ENCODE data around the gene CLCNKB. TPM values are rescaled to one million over a fixed set of nuclear protein-coding genes. Genes with fewer than 3 reads are reported as not detected.

The CLCNKB gene
- total and polyA plus RNA-seq, 2 of the 13 experiments (the other 11 are each of a cell fraction or from before 2014, with no cell fraction given) = 0.04 TPM; not detected in 1

DNA sequence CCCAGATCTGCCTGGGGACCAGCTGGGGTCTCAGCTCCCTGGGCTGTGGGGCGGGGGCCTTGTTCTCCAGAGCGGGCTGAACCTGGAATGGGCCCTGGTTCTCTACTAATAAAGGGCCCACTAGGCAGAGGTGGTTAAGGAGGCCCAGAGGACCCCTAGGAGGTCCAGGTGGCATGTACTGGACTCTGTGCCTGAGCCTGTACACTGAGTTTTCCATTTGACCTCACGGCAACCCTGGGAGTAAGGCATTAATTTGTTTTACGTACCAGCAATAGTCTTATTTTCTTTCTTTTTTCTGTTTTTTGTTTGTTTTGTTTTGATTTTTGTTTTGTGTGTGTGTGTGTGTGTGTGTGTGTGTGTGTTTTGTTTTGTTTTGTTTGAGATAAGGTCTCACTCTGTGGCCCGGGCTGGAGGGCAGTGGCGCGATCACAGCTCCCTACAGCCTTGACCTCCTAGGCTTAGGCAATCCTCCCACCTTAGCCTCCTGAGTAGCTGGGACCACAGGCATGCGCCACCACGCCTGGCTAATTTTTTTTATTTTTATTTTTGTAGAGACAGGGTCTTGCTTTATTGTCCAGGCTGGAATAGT lies 49.4 kb downstream of the CLCNKB start:
- WGBS (ENCODE audit: low lambda C conversion rate) = 4% methylated on average over 7 of the region's 9 CpGs
- Histone ChIP-seq H3K9ac (ENCODE audit: insufficient read depth, low read depth, low read length) (no peak overlapping the region), H4K20me1 (ENCODE audit: insufficient read depth, low read length) (no peaks in the 10 kb centered on the region), H2AFZ (ENCODE audit: low read length) (no peak overlapping the region), H3K4me2 (ENCODE audit: low read depth, low read length) (peak overlapping the region; percentile 55), H3K4me3 (replicated peaks in 1 of 3; ENCODE audit: insufficient read depth in 1 of 3, low read depth in 2 of 3, low read length in 3 of 3) (peak overlapping the region in 1 of 3 experiments; percentile 35; a peak in 1 of 6 replicates), H3K4me1 (ENCODE audit: insufficient read depth, low read length) (peaks cover 60% of the 10 kb centered on the region), H3K9me3 (ENCODE audit: low read length) (no peaks in the 10 kb centered on the region), H3K27ac (ENCODE audit: extremely low read length, insufficient read depth, low read length) (no peak overlapping the region), H3K27me3 (ENCODE audit: control insufficient read depth in 1 of 2, insufficient read depth in 2 of 2, low read length in 2 of 2) (peaks cover 2 to 74% of the 10 kb centered on the region in 2 experiments; a peak in 4 of 5 replicates), H3K36me3 (replicated peaks in 1 of 2; ENCODE audit: control insufficient read depth in 1 of 2, insufficient read depth in 2 of 2, low read length in 2 of 2) (no peaks in the 10 kb centered on the region), H3K79me2 (ENCODE audit: insufficient read depth, low read length) (no peaks in the 10 kb centered on the region)
- ATAC-seq (peak; percentile 16), FAIRE-seq (no peak), DNase-seq (ENCODE audit: low spot score) (no peak)
- ChIA-PET CTCF (ENCODE audit: low intra/inter-chr PET ratio, low total read pairs) (no interaction called here), POLR2A (interaction anchor here (1.1 kb wide), 1 partner anchor 28 kb away, joined by 3 read pairs; no protein-coding TSS in a partner anchor)
- no TSS peak for BruUV-seq (replicated peaks)
- in situ Hi-C loops (cut with HindIII; ENCODE audit: extremely low pct_ligation_motif_present, low pct_unique_long_range_greater_than_20kb) (no loop called here), intact Hi-C loops (cut with micrococcal nuclease; ENCODE audit: unreplicated experiment) (no loop called here)
- TF ChIP-seq, protein P1, sequence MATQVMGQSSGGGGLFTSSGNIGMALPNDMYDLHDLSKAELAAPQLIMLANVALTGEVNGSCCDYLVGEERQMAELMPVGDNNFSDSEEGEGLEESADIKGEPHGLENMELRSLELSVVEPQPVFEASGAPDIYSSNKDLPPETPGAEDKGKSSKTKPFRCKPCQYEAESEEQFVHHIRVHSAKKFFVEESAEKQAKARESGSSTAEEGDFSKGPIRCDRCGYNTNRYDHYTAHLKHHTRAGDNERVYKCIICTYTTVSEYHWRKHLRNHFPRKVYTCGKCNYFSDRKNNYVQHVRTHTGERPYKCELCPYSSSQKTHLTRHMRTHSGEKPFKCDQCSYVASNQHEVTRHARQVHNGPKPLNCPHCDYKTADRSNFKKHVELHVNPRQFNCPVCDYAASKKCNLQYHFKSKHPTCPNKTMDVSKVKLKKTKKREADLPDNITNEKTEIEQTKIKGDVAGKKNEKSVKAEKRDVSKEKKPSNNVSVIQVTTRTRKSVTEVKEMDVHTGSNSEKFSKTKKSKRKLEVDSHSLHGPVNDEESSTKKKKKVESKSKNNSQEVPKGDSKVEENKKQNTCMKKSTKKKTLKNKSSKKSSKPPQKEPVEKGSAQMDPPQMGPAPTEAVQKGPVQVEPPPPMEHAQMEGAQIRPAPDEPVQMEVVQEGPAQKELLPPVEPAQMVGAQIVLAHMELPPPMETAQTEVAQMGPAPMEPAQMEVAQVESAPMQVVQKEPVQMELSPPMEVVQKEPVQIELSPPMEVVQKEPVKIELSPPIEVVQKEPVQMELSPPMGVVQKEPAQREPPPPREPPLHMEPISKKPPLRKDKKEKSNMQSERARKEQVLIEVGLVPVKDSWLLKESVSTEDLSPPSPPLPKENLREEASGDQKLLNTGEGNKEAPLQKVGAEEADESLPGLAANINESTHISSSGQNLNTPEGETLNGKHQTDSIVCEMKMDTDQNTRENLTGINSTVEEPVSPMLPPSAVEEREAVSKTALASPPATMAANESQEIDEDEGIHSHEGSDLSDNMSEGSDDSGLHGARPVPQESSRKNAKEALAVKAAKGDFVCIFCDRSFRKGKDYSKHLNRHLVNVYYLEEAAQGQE (IDR thresholded peaks at IDR 0.05; ENCODE audit: borderline replicate concordance in 1 of 2, low read depth in 1 of 2, low read length in 2 of 2) = no peak
- TF ChIP-seq RARA (CRISPR knock-in tag; IDR thresholded peaks at IDR 0.05) (peak; percentile 36), MYC (CRISPR knock-in tag; IDR thresholded peaks at IDR 0.05; ENCODE audit: borderline replicate concordance) (no peak), HDAC6 (IDR thresholded peaks at IDR 0.05; ENCODE audit: low read depth, low read length) (no peak), REXO4 (CRISPR knock-in tag; IDR thresholded peaks at IDR 0.05; ENCODE audit: borderline replicate concordance) (no peak), SOX6 (IDR thresholded peaks at IDR 0.05) (no peak), SOX6 (CRISPR knock-in tag; IDR thresholded peaks at IDR 0.05) (0 out of 2 replicates have a peak, but pooled peaks have one; percentile 17), ZNF577 (CRISPR knock-in tag; IDR thresholded peaks at IDR 0.05; ENCODE audit: borderline replicate concordance, low read depth) (no peak), MIER3 (CRISPR knock-in tag; IDR thresholded peaks at IDR 0.05; ENCODE audit: borderline replicate concordance) (no peak), NR2F6 (IDR thresholded peaks at IDR 0.05) (no peak), NR2F6 (CRISPR knock-in tag; IDR thresholded peaks at IDR 0.05) (peak; percentile 53; the same call in 1 of the 2 replicates), ZNF460 (CRISPR knock-in tag; IDR thresholded peaks at IDR 0.05; ENCODE audit: borderline replicate concordance) (peak; percentile 80), KDM5A (IDR thresholded peaks at IDR 0.05; ENCODE audit: borderline replicate concordance, low read length) (no peak)
- TF ChIP-seq, protein P2, sequence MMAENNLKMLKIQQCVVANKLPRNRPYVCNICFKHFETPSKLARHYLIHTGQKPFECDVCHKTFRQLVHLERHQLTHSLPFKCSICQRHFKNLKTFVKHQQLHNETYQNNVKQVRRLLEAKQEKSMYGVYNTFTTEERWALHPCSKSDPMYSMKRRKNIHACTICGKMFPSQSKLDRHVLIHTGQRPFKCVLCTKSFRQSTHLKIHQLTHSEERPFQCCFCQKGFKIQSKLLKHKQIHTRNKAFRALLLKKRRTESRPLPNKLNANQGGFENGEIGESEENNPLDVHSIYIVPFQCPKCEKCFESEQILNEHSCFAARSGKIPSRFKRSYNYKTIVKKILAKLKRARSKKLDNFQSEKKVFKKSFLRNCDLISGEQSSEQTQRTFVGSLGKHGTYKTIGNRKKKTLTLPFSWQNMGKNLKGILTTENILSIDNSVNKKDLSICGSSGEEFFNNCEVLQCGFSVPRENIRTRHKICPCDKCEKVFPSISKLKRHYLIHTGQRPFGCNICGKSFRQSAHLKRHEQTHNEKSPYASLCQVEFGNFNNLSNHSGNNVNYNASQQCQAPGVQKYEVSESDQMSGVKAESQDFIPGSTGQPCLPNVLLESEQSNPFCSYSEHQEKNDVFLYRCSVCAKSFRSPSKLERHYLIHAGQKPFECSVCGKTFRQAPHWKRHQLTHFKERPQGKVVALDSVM (CRISPR knock-in tag; IDR thresholded peaks at IDR 0.05) = peak; percentile 85
- TF ChIP-seq, protein P3, sequence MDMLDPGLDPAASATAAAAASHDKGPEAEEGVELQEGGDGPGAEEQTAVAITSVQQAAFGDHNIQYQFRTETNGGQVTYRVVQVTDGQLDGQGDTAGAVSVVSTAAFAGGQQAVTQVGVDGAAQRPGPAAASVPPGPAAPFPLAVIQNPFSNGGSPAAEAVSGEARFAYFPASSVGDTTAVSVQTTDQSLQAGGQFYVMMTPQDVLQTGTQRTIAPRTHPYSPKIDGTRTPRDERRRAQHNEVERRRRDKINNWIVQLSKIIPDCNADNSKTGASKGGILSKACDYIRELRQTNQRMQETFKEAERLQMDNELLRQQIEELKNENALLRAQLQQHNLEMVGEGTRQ (IDR thresholded peaks at IDR 0.05; ENCODE audit: low read depth, low read length) = no peak
- TF ChIP-seq, protein P3 (CRISPR knock-in tag; IDR thresholded peaks at IDR 0.05; ENCODE audit: borderline replicate concordance) = peak; percentile 43; the same call in 1 of the 2 replicates

All from HepG2 (cell line).